Tongue (tissue), 2 donors: ENCODE measurements around the gene A1CF. TPM values are rescaled to one million over a fixed set of nuclear protein-coding genes. Genes with fewer than 3 reads are reported as not detected.
"Not testable (repeated sequence)": the region's sequence is repeated elsewhere in the genome, so short reads cannot be mapped to it uniquely, and the experiment has no call there.

ENCODE experiments used
- DNase-seq: peaks from one replicate; pipeline ENCODE4 v3.0.0-alpha.2; 2015
- total RNA-seq: library from RNA; depleted of rRNA; stranded (reverse); fragments of >200 nt; gene quantifications from one replicate; pipeline ENCODE4 v1.2.3, GENCODE V29; 2014

Gene A1CF
- not detected for total RNA-seq

- DNase-seq, result no peak
These were observed at the start of gene A1CF for GRCh38 chr10:50885097-50885859. A1CF (minus strand) TSS chr10:50885627; CDS start chr10:50859940, 25,687 bp downstream.

GRCh38 chr10:50931948-50932431 lies 46.6 kb upstream of the A1CF start:
- no peak for DNase-seq

- no peak for DNase-seq
These were observed 44.2 kb upstream of the A1CF start for GRCh38 chr10:50929670-50930069.

GRCh38 chr10:50928190-50928552 lies 42.7 kb upstream of the A1CF start:
- DNase-seq, result no peak

- DNase-seq, result no peak
These were observed 42.2 kb upstream of the A1CF start for GRCh38 chr10:50927522-50928189.

GRCh38 chr10:50923471-50923870 lies 38.0 kb upstream of the A1CF start:
- DNase-seq, result not testable (repeated sequence)

GRCh38 chr10:50919010-50919409 lies 33.6 kb upstream of the A1CF start:
- DNase-seq, result no peak

- DNase-seq, result no peak
These were observed 33.1 kb upstream of the A1CF start for GRCh38 chr10:50918529-50918928.

- DNase-seq, result no peak
These were observed 32.1 kb upstream of the A1CF start for GRCh38 chr10:50917486-50917885.

GRCh38 chr10:50909334-50910014 lies 24.0 kb upstream of the A1CF start:
- no peak for DNase-seq

GRCh38 chr10:50908366-50908765 lies 22.9 kb upstream of the A1CF start:
- DNase-seq, result no peak

- not testable (repeated sequence) for DNase-seq
These were observed 20.4 kb upstream of the A1CF start for GRCh38 chr10:50905797-50906196.

- no peak for DNase-seq
These were observed 11.3 kb upstream of the A1CF start for GRCh38 chr10:50896721-50897120.

GRCh38 chr10:50894312-50894711 lies 8.9 kb upstream of the A1CF start:
- DNase-seq, result no peak

- DNase-seq, result no peak
These were observed 7.0 kb upstream of the A1CF start for GRCh38 chr10:50892467-50892866.

- DNase-seq, result no peak
These were observed 1.1 kb downstream of the A1CF start for GRCh38 chr10:50884302-50884701.

GRCh38 chr10:50883629-50884028 lies 1.8 kb downstream of the A1CF start:
- no peak for DNase-seq

GRCh38 chr10:50882540-50882983 lies 2.9 kb downstream of the A1CF start:
- no peak for DNase-seq

- not testable (repeated sequence) for DNase-seq
These were observed 4.4 kb downstream of the A1CF start for GRCh38 chr10:50881046-50881445.

- no peak for DNase-seq
These were observed 9.0 kb downstream of the A1CF start for GRCh38 chr10:50876429-50876828.

GRCh38 chr10:50874723-50875122 lies 10.7 kb downstream of the A1CF start:
- no peak for DNase-seq

GRCh38 chr10:50866317-50866716 lies 19.1 kb downstream of the A1CF start:
- no peak for DNase-seq

- no peak for DNase-seq
These were observed 22.7 kb downstream of the A1CF start for GRCh38 chr10:50862719-50863118.
